HG02943 (cell line): Measurements from ENCODE around the gene MBP.
A peak's percentile ranks its signal among the peaks of the same experiment; 100 is the strongest.
"Not testable (repeated sequence)": the region's sequence is repeated elsewhere in the genome, so short reads cannot be mapped to it uniquely, and the experiment has no call there.

Experiments
- ATAC-seq: cut with Tn5 transposase; IDR thresholded peaks from one replicate; pipeline ENCODE4 v1.9.1; 2021; ENCODE audit warnings: mild to moderate bottlenecking, low read depth, moderate library complexity; ENCODE audit not compliant: unreplicated experiment

The MBP gene

DNA sequence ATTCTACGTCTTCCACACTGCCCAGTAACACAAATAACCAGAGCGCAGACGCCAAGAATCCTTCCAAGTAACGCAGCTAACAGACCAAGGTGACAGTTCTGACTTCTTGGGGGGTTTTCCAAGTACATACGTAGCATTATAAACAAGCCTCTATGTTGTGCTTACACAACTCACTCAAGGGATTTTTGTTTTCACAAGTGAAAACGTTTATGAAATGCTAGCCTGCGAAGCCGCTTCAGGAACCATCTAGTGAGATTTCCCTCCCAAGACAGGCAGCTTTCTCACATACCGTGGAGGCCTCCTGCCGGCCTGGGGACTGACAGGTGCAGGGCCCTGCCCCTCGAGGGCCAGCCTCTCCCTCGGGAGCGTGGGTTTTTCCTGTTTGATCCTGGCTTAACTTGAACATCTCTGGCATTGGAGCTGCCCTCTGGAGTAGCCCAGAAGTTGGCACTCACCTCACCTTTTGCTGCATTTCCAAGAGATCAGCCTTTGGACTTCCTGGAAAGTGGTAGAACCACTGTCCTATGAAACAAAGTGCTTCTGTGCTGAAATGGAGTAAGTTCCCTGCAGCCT lies 151.1 kb downstream of the MBP start:
- ATAC-seq = peak; percentile 41

DNA sequence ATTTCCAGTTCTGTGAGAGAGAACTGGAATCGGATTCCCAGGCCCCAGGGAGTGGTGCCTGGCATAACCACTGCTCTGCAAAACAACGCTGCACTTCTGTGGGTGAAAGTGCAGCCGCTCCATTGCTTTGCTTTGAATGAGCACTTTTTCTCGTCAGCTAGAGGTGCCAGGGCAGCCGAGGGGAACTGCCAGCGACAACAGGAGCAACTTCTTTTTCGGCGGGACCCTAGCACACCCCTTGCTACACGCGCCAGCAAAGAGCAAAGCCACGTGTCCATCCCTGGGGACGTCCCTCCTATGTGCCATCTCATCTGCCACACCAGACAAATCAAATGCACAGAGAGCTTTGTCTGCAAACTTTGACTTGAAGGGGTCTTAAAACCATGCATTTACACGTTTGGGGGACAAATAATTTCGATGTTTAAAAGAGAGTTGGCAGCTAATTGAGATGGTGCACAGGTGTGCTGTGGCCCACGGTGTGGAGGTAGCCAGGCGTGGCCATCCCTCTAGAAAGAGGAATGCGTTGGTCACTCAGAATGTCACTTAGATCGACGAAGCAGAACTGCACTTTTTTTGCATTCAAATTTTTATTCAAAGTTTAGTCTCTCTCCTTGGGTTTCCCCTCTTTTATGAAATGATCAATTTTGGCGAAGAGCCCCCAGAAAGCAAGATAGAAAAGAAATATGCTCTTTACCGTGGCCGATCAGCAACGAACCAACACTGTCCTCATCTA lies 151.8 kb downstream of the MBP start:
- peak; percentile 38 for ATAC-seq

DNA sequence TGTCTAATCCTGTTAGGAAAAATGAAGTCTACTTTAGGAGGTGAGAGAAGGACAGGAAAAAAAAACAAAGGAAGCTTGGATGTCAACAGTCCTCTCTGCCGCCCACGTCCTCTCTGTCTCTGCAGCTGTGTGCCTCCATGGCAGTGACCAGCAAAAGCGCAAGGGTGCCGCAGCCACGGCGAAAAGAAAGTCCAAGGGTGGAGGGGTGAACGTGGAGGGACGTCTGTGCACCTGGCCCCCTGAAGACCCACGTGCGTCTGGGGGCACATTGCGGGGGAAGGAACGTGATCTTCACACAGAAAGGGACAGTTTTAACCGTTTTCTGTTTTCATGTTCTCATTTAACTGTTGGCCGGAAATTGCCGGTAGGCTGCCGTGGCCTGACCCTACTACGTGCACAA lies 152.7 kb downstream of the MBP start:
- no peak for ATAC-seq

DNA sequence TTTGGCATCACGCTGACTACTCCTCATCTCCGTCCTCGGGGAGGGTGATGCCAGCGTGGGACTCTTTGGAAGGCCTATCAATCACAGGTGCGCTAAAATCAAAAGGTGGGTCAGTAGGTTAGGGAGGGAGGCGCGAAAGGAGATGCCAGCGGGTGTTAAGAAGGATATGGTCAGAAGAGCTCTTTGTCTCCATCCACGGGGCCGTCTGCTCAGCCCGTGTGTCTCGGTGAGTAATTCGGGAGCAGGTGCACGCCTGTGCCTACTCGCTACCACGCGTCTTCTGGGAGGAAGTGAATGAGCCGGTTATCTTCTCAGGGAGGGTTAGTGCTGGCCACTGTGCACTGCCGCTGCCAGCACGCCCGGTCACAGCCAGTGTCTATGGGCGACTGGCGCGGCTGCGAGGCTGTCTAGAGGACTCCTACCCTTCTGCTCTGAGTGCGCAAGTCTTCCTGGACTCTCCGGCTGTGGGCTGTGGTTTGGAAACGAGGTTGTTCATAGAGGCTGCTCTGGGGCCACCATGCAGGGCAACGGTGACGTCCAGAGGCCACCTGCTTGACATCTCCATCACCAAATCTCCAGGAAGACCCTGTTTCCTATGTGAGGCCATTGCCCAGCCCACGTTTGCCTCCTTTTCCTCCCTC lies 153.4 kb downstream of the MBP start:
- ATAC-seq = no peak

DNA sequence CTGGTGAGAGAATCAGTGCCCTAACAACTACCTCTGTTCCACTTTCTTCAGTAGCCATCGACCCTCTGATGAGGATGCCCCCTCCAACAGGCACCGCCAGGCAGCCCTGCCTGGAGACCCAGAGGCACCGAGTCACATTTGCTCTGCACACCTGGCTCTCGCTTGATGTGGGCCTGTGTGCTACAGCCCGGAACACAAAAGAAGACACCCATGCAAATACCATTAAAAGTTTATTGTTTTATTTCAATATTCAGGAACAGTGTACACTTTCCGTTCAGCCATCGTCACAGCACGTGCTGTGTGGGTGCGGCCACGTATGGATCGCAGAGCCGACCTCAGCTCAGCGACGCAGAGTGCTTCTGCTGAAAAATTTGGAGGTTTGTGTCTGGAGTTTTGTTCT lies 154.0 kb downstream of the MBP start:
- ATAC-seq = no peak

DNA sequence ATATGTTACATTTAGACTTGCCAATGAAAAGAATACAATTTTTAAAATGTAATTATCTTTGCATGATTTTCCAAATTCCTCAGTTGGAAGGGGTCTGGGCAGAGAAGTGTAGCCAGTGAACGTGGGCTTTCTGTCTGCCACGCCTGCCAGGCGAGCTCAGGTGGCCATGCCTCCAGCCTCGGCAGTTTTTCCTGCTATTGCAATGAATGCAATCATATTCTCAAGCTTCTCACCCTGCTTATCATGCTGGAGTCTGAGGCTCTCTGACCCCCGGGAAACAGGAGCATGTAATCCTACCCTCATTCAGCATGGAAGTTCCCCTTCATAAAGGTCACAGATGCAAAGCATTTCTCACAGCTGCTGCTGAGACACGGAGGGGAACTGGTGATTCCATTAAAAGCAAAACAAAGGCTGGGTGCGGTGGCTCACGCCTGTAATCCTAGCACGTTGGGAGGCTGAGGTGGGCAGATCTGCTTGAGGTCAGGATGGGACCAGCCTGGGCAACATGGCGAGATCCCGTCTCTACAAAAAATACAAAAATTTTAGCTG lies 154.8 kb downstream of the MBP start:
- no peak for ATAC-seq

DNA sequence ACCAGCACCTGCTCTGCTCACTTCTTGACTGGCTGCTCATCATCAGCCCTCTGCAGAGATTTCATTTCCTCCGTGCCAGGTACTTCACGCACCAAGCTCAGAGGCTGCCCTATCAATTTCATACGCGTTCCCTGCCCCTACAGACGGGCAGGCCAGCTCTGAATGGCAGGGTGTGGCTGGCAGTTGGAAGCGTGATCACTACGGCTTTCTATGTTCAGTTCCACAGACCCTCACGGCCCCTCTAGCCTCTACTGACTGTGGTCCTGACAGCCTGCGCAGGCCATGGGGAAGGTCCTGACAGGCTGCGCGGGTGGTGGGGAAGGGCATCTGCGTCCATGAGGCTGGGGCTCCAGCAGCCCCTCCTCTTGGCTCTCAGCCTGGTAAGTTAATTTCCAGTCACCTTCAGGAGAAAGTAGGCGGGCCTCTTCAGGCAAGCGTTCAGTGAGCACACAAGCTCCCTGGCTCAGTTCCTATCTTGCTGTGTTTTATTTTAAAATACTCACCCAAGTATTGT lies 155.4 kb downstream of the MBP start:
- ATAC-seq = no peak

DNA sequence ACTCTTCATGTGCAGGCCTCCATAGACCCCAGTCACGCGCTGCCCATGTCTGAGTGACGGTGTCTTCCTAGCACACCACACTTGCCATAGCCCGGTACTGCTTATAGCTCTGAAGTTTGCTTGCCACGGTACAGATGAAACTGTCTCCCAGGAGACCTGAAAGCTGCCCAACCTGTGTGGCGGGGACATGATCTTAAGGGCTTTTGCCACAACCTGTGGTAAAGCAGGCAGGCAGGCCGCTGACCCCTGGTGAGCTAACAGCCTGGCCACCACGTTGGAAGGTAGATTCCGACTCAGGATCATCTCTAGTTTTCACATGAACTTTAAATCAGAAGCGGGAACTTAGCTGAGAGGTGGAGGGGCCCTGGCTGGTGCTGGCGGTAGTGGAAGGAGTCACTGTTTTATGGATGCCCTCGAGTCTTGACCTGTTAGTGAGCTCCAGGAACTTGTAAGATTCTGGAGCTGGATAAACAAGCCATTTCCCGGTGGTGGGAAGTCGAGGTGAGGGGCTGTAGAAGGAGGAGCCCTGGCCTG lies 156.9 kb downstream of the MBP start:
- no peak for ATAC-seq

DNA sequence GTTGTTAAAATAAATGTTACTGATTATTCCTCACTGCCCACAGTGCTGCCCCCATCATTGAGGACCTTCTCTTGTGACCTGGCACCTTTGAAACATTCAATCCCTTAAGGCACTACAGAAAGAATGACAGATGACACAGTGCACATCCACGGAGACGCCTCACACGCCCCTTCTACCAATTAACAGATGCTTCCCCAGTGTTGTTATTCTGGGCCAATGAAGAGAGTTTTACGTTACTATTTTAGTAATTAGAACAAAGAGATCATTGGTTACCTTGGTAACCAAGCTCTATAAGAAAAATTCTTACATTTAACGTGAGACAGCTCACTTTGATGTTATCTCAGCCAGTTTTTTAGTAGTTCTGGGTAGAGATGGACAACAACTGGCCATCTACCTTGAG lies 158.2 kb downstream of the MBP start:
- ATAC-seq = no peak

DNA sequence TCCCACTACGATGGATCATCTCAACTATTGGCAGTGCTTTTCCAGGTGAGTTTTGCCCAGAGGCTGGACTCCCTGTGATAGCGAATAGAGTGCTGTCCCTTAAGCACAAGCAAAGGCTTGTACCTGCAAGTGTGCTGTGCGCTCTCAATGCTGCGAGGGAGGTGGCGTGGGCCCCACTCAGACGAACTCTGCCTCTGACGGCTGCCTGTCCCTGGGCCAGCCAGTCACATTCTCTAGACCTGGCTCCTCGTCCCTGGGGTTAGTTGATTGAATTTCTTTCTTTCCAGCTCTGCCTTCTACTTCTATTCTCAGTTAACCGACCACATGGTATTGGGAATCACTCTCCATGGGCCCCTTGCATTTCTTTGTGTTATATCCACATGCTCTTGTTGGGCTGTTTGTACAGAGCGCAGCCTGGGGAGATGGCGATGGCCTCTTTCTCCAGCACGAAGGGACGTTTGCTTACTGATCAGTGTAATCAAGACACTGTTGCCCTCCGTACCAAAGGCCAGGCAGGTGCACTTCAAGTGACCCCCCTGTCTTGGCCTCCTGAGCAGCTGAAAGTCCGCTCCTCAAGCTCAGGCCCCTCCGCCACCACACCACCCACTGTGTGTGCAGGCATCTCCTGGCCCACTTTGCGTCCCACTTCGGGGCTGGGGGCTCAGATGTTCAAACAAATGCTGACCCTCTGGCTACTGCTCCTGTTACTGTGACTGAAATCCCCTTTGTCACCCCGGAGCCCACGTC lies 158.9 kb downstream of the MBP start:
- ATAC-seq = no peak

DNA sequence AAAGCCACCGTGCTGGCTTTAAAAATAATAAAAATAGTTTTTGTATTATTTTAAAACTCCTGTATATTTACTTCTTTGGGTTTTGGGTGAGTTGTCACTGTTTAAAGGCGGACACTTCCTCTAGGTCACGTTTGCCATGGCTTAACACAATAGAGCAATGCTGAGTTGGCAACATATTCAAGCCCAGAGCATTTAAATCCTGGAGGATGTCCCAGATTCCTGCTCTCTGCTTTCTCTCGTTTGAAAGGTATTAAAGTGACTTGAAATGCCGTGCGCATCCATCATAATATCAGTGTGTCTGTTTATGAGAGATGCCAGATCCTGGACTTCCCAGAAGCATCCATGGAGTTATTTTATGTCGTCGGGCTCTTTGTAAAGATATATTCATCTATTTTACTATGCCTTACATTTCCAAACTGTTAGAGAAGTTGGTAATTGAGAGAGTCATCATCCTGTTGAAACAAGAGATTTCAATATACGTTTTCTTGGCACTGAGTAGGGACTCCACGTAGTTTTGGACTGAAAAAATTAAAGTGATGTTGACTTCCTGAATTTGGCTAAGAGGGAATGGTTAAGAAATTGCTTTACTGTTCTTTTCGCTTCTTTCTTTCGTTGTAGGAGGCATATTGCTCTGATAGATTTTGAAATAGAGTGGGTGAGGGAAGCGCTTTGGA lies 159.6 kb downstream of the MBP start:
- no peak for ATAC-seq

DNA sequence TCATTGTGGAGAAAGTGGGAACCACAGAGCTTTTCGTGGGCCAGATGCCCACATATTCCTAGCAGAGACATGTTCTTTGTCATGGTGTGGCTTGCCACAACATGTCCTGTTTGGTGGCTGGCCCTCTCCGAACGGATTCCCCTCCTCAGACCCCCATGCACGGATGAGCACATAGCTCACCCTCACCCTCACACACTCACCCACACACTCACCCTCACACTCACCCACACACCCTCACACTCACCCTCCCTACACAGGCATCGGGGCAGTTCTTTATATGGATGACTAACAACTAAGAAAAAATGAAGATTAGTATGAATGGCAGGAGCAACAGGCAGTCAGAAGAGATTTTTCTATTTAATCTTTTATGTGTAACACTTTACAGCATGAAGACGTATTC lies 160.3 kb downstream of the MBP start:
- no peak for ATAC-seq

DNA sequence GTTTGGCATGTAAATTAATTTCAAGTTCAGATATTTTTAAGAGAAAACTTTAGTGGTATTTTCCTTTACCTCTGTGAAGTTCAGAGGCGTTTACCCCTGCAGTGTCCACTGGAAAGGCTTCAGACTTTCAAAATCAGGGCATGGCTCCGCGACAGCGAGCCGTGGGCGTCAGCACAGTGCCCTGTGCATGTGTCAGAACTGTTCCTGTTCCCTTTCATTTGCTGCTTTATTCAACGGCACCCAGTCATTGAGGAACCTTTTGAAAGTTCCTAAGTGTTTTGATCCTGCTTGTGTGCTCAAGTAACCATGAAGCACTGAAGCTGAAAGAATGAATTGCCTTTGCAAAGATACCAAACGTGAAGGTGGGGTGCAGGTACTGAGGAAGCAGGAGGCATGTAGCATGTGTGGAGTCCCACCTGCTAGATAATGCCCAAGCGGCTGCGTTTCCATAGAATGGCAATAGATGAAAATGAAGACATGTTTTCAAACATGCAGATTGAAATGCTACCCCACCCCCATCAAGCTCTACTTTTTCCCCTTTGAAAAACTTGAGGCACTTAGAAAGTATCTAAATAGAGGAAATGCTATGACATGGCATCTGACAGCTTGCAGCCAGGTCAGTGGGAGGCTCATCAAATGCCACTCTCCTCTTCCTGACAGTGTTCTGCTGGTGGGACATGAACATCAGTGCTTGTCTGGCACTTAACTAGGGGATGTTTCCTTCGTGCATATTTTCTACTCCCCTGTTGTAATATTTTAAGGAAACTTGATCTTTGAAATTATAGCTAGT lies 161.6 kb downstream of the MBP start:
- no peak for ATAC-seq

DNA sequence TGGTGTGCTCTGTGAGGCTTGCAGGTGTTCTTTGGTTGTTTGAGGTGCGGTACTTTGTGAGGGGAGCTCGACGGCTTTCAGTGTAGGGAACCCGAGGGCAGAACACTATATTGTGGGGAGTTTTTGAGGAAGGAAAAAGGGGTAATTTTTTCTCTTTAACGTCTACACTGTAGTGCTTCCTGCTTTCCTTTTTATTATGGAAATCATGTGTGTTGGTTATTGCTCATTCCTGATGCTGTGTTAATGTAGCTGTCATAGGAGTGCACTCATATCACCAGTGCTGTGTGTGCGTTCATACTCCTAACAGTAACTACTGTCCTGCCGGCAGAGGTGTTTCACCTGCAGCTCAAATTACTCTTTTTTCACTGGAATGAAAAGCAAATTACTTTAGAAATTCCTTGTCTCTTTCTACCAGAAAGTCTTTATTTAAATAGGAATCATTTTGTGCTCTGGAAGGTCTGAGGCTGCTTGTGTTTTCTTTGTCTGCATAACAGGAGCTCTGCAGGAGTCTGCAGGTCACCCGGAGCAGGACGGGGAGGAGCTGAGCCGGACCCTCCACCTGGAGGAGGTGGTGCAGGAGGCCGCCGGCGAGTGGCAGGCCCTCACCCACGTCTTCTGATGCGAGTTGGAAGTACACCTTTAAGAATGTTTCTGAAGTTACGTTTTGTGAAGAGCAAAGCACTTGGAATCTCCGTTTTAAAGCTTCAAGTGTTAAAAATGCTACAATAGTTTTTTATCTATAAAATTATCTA lies 164.7 kb downstream of the MBP start:
- ATAC-seq = no peak

DNA sequence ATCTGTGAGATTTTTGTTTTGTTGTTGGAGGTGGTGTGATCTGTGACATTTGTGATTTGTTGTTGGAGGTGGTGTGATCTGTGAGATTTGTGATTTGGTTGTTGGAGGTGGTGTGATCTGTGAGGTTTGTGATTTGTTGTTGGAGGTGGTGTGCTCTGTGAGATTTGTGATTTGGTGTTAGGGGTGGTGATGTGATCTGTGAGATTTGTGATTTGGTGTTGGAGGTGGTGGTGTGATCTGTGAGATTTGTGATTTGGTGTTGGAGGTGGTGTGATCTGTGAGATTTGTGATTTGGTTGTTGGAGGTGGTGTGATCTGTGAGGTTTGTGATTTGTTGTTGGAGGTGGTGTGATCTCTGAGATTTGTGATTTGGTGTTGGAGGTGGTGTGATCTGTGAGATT lies 165.3 kb downstream of the MBP start:
- not testable (repeated sequence) for ATAC-seq

DNA sequence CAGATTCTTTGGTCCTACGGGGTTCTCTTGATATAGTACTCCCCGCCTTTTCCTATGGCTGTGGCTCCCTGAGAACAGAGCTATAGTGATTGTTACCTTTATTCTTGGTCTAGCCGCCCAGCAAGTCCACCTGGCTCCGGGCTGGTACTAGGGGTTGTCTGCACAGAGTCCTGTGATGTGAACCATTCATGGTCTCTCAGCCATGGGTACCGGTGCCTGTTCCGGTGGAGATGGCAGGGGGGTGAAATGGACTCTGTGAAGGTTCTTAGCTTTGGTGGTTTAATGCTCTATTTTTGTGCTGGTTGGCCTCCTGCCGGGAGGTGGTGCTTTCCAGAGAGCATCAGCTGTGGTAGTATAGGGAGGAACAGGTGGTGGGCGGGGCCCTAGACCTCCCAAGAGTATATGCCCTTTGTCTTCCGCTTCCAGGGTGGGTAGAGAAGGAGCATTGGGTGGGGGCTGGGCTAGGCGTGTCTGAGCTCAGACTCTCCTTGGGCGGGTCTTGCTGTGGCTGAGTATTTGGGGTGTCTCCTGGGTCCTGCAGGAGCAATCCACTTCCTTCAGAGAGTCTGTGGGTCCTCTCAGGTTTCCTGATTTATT lies 166.9 kb downstream of the MBP start:
- not testable (repeated sequence) for ATAC-seq

DNA sequence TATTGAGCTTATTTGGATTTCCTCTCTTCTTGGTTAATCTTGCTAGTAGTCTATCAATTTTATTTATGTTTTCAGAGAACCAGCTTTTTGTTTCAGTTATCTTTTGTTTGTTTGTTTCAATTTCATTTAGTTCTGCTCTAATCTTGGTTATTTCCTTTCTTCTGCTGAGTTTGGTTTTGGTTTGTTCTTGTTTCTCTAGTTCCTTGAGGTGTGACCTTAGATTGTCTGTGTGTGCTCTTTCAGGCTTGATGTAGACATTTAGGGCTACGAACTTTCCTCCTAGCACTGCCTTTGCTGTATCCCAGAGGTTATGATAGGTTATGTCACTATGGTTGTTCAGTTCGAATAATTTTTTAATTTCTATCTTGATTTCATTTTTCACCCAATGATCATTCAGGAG lies 168.6 kb downstream of the MBP start:
- no peak for ATAC-seq

DNA sequence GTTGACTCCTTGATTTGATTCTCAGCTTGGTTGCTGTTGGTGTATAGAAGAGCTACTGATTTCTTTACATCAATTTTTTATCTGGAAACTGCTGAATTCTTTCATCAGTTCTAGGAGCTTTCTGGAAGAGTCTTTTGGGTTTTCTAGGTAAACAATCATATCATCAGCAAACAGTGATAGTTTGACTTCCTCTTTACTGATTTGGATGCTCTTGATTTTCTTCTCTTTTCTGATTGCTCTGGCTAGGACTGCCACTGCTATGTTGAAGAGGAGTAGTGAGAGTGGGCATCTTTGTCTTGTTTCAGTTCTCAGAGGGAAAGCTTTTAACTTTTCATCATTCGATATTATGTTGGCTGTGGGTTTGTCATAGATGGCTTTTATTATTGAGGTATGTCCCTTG lies 169.7 kb downstream of the MBP start:
- no peak for ATAC-seq
